ENCODE measurements around the gene CCDC85C. TPM values are rescaled to one million over a fixed set of nuclear protein-coding genes. Genes with fewer than 3 reads are reported as not detected.

The CCDC85C gene
- total and polyA plus RNA-seq, 2 of the 4 experiments (the other 2 are of a cell fraction): 16.0 to 19.0 TPM

DNA sequence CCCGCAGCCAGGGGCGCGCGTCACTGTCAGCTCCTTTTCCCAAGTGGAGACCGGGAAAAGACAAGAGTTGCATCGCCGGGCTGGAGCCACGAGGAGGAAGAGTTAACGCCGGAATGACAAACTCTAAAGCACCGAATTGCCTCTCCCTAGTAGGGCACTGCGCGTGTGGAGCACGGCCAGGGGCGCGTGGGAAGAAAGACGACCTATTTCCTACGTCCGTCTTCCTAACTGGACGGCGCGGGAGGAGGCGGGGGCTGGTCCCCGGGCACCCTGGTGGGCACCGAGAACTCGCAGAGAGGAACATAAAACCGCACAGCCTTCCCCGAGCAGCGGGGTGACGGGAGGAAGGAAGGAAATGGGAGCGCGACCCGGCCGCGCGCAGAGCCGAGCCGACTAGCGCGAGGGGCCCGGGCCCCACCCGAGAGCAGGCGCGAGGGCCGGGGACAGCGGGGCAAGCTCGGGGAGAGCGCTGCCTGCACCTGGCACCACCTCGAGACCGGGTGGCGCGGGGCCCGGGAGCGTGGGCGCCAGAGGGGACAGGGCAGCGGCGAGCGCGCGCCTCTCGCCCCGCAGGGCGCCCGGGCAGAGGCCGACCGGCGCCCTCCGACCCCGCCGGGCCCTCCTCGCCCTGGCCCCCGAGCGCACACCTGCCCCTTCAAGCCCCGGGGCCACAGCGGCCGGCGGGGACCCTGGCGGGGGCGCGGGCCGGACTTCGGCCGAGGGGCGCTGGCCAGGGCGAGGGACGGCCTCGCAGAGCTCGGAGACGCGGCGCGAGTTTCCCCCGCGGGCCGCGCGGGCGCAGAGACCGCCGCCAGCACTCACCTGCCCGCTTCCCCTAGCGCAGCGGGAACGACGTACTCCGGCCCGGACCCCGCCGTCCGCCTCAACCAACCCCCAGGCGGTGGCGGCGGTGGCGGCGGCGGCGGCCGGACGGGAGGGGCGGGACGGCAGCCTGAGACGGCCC, 123.8 kb downstream of the CCDC85C start, which contains the start of gene SETD3 (continued):
- TF ChIP-seq NFE2L2 (IDR thresholded peaks at IDR 0.05; ENCODE audit: low read depth, low read length) (no peak), BHLHE40 (IDR thresholded peaks at IDR 0.05; ENCODE audit: low read depth, low read length) (no peak), SMC3 (IDR thresholded peaks at IDR 0.05; ENCODE audit: low read depth, low read length) (no peak)
